Mucosa of rectum (tissue), 2 donors: Measurements from ENCODE around the gene NCAPH2.

ENCODE experiments used
- H3K27ac ChIP-seq, 2 donors: one replicate each; pipeline ENCODE4 v1.7.0; 2013; ENCODE audit warnings: inconsistent platforms in 2 of 2, low read depth in 2 of 2, low read length in 2 of 2
- H3K27me3 ChIP-seq, 2 donors: one replicate each; pipeline ENCODE4 v1.7.0; 2013; ENCODE audit warnings: low read length in 2 of 2; ENCODE audit not compliant: control insufficient read depth in 2 of 2, insufficient read depth in 2 of 2
- H3K36me3 ChIP-seq, 2 donors: one replicate each; pipeline ENCODE4 v1.7.0; 2013; ENCODE audit warnings: low read length in 2 of 2; ENCODE audit not compliant: control insufficient read depth in 2 of 2, insufficient read depth in 2 of 2
- H3K4me1 ChIP-seq, 2 donors: one replicate each; pipeline ENCODE4 v1.7.0; 2013; ENCODE audit warnings: low read length in 2 of 2, mild to moderate bottlenecking in 1 of 2; ENCODE audit not compliant: control insufficient read depth in 2 of 2, insufficient read depth in 2 of 2
- H3K4me3 ChIP-seq, 2 donors: one replicate each; pipeline ENCODE4 v1.7.0; 2013; ENCODE audit warnings: low read length in 2 of 2
- H3K9ac ChIP-seq, 2 donors: one replicate each; pipeline ENCODE4 v1.7.0; 2013; ENCODE audit warnings: low read length in 2 of 2, low read depth in 1 of 2, mild to moderate bottlenecking in 1 of 2
- H3K9me3 ChIP-seq, 2 donors: one replicate each; pipeline ENCODE4 v1.7.0; 2013; ENCODE audit warnings: low read length in 2 of 2; ENCODE audit not compliant: control insufficient read depth in 2 of 2
- donor health status: healthy.
- donor health status: Normal muscosa, but diverticular disease.

The NCAPH2 gene

DNA sequence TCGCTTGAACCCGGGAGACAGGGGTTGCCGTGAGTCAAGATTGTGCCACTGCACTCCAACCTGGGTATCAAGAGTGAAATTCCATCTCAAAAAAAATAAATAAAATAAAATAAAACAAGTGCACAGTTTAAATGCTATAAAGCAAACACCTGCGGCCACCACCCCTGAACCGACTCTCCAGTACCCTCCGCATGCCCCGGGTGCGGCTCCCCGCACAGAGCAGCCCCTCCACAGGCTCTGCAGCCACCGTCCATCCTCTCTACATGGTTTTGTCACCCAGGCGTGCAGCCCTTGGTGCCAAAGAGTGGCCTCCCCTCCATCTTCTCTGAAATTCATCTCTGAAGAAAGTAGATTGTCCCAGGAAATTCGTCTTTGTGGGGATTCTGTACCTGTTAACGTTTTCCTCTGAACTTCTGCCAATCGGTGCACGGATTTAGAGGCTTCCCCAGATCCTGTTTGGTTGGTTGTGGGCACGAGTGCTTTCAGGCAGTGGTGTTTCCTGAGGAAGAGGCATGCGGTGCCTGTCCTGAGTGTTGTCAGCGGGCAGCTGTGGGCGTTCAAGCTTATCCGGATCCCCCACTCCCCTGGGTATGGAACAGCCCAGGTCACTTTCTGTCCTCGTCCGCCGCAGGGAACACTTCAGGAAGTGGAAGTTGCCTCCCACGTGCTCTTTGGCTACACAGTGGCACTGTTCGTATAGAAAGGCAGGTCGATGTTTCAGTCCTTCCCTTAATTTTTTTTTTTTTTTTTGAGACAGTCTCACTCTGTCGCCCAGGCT lies 17.3 kb upstream of the NCAPH2 start:
- Histone ChIP-seq H3K27me3 (no peaks in the 10 kb centered on the region), H3K9me3 (no peaks in the 10 kb centered on the region), H3K4me1 (no peaks in the 10 kb centered on the region), H3K4me3 (no peak overlapping the region), H3K27ac (no peak overlapping the region), H3K36me3 (no peaks in the 10 kb centered on the region), H3K9ac (no peak overlapping the region)

DNA sequence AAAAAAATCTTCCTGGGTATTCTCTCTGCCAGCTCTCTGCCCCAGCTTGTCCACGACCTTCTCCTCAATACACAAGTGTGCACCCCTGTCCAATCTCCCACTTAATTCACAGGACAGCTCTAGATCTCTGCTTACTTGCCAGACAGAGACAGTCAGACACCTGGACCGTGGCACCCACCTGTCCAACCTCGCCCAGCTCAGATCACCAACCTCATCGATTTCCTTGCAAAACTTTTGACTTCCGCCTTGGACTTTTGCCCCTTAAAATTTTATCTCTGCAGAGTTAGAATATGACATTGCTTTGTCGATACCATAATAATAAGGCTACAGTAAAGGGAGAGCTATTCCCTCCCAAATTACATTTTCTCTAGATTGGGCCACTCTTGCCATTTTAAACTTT lies 10.9 kb upstream of the NCAPH2 start:
- H3K9ac ChIP-seq: no peak overlapping the region
- no peaks in the 10 kb centered on the region for H3K36me3 ChIP-seq
- peaks cover 2 to 4% of the 10 kb centered on the region in 2 donors for H3K4me1 ChIP-seq
- H3K9me3 ChIP-seq: no peaks in the 10 kb centered on the region
- H3K4me3 ChIP-seq: no peak overlapping the region
- no peak overlapping the region for H3K27ac ChIP-seq
- H3K27me3 ChIP-seq: no peaks in the 10 kb centered on the region

DNA sequence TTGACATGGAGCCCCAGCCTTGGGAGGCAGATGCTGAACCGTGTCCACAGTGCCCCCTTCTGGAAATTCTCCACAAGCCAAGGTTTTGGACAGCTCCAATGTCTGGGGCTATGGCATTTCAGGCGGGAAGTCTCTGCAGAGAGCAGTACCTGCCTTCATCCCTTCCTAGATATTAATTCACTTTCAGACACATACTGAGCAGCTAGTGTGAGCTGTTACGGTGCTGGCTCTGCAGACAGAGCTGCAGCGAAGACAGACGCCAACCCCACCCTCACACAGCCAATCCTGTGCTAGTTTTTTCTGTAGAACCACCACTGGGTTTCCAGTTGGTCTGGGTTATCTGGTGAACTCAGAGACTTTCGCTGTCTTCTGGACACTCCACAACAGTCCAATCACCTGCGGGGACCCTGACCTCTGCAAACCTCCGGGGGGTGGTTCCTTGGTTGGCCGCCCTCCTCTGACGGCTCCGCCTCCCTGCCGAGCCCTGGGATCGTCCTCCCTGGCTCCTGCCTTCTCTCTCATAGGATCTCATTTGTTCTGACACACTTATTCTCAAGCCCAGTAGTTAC lies 9.6 kb upstream of the NCAPH2 start:
- Histone ChIP-seq H3K9ac (no peak overlapping the region), H3K9me3 (no peaks in the 10 kb centered on the region), H3K4me3 (peak overlapping the region; percentile 8 to 31), H3K36me3 (peaks cover 3 to 6% of the 10 kb centered on the region in 2 donors), H3K27me3 (no peaks in the 10 kb centered on the region), H3K27ac (no peak overlapping the region), H3K4me1 (peaks cover 2 to 4% of the 10 kb centered on the region in 2 donors)

DNA sequence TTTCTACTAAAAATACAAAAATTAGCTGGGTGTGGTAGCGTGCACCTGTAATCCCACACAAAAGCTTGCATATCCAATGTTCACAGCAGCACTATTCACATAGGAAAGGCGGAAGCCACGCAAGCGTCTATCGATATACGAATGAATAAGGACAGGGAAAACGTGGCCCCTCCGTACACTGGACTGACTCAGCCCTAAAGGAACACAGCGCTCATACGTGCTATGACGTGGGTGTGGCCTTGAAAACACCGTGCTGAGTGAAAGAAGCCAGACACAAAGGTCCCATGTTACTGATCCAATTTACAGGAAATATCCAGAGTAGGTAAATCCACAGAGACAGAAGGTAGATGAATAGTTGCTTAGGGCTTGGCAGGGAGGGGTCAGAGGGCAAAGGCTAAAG lies 7.6 kb upstream of the NCAPH2 start:
- Histone ChIP-seq H3K4me3 (no peak overlapping the region), H3K9me3 (no peaks in the 10 kb centered on the region), H3K4me1 (peaks cover 2 to 4% of the 10 kb centered on the region in 2 donors), H3K9ac (no peak overlapping the region), H3K36me3 (peaks cover 8 to 11% of the 10 kb centered on the region in 2 donors), H3K27me3 (no peaks in the 10 kb centered on the region), H3K27ac (no peak overlapping the region)

DNA sequence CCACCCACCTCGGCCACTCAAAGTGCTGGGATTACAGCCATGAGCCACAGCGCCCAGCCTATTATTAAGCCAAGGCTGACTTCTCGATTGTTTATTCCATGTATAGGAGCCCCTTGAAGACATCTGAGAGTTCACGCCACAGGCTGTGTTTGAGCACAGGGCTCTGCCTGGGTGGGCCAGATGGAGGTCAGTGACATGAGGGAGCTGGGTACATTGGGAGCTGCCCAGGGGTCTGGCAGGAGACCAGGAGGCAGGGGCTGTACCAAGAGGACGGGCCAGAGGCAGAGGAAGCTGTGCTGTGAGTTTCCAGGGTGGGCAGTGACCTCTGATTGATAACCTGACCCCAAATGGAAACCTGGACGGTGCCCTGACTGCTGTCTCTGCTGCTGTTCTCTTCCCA lies 5.9 kb upstream of the NCAPH2 start:
- peaks cover 10 to 11% of the 10 kb centered on the region in 2 donors for H3K4me1 ChIP-seq
- no peak overlapping the region for H3K27ac ChIP-seq
- H3K4me3 ChIP-seq: no peak overlapping the region
- H3K9ac ChIP-seq: no peak overlapping the region
- no peaks in the 10 kb centered on the region for H3K9me3 ChIP-seq
- peaks cover 10 to 13% of the 10 kb centered on the region in 2 donors for H3K36me3 ChIP-seq
- H3K27me3 ChIP-seq: no peaks in the 10 kb centered on the region

DNA sequence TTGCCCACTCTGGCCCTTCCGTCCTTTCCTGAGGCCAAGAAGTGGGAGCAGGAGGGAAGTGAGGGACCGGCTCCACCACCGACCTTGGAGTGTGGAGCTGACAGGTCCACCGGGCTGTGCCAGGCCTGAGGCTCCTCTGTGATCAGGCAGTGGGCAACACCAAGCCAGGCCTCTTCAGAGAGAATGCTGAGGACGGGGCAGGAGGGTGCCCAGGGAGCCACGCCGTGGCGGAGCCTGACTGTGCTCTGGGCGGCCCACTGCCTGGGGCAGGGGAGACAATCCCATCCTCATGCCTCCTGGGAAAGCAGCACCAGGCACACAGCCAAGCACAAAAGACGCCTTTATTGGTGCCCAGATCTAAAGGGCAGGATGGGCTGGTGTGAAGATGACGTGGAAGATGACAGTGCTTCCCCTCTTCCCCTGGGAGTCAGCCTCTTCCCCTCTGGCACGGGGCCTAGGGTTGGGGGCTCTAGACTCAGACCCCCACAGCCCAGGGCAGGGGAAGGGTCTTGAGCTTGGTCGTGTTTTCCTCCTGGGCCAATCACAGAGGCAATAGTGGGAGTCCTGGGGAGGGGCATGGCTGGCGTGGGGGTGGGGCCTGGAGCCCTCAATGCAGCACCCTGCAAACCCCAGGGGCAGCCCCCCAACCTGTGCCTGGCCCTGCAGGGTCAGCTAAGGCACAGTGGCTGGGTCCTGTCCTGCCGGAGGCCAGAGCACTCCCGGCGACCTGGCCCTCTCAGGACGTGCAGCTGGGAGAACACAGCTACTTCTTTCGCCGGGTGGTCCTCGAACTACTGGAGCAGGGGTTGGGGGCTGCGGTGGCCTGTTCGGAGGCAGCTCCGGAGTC lies 5.2 kb upstream of the NCAPH2 start:
- peaks cover 8 to 11% of the 10 kb centered on the region in 2 donors for H3K4me1 ChIP-seq
- H3K9me3 ChIP-seq: no peaks in the 10 kb centered on the region
- no peak overlapping the region for H3K27ac ChIP-seq
- H3K4me3 ChIP-seq: no peak overlapping the region
- peaks cover 10 to 13% of the 10 kb centered on the region in 2 donors for H3K36me3 ChIP-seq
- no peak overlapping the region for H3K9ac ChIP-seq
- H3K27me3 ChIP-seq: no peaks in the 10 kb centered on the region

DNA sequence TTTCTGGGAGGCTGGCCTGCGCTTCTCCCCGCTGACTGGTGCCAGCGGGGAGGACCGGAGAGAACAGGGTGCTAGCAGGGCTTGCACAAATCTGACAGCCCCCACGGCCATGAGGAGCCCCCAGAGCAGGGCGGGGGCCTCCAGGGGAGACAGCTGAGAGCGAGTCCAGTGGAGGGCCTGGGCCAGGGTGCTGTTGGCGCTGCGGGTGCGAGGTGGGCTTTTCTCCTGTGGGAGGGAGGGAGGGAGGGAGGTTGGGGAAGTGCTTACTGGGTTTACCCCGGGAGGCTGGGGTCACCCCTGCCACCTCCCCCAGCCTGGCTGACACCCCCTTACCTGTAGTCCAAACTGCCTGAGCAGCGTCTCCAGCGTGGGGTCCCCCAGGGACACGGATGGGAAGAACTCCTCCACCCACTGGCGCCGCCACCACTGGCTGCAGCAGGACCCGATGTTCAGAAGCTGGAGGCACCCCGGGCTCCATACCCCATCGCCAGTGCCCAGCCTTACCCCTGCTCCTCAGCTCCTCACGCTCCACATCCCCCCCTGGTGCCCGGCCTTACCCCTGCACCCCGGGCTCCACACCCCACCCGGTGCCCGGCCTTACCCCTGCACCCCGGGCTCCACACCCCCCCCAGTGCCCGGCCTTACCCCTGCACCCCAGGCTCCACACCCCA lies 4.4 kb upstream of the NCAPH2 start:
- H3K27me3 ChIP-seq: no peaks in the 10 kb centered on the region

DNA sequence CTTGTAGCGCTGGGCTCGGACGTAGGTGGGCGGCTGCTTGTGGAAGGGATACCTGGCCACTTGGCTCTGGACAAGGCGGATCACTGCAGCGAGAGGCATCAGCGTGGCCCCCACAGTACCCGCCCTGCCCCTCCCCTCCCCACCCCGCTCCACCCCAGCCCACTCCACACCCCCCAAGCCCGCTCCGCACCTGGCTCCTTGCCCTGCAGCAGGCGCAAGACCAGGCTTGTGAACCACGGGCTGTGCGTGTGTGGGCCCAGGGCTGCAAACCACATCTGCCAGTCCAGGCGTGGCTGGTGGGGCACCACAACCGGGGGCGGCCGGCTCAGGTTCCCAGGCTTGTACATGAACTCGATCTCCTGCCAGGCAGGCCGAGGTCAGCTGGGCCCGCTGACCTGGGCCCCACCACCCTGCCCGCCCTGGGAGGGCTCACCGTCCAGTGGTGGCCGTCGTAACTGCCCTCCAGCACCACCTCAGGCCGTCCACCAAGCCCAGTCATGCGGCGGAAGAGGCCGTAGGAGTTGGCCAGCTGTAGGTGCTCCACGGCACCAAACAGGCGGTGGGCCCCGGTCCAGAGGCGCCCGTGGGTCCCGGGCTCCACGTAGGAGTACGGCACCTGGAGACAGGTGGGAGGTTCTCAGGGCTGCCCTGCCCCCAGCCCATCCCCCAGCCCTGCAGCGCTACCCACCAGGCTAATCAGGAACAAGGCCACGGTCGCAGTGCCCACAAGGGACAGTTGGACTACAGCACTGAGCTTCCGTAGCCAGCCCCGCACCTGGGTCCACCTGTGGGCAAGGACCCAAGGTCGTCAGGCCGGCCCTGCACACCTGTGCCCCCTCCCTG lies 3.4 kb upstream of the NCAPH2 start:
- H3K4me3 ChIP-seq: no peak overlapping the region
- peaks cover 14 to 20% of the 10 kb centered on the region in 2 donors for H3K4me1 ChIP-seq
- no peaks in the 10 kb centered on the region for H3K27me3 ChIP-seq
- H3K27ac ChIP-seq: no peak overlapping the region
- no peaks in the 10 kb centered on the region for H3K9me3 ChIP-seq
- no peak overlapping the region for H3K9ac ChIP-seq
- H3K36me3 ChIP-seq: peaks cover 10 to 13% of the 10 kb centered on the region in 2 donors

More for the DNA sequence above, 4.4 kb upstream of the NCAPH2 start:
- H3K4me3 ChIP-seq: no peak overlapping the region
- H3K36me3 ChIP-seq: peaks cover 10 to 13% of the 10 kb centered on the region in 2 donors
- H3K27ac ChIP-seq: no peak overlapping the region
- peaks cover 9 to 11% of the 10 kb centered on the region in 2 donors for H3K4me1 ChIP-seq
- H3K9me3 ChIP-seq: no peaks in the 10 kb centered on the region
- no peak overlapping the region for H3K9ac ChIP-seq

DNA sequence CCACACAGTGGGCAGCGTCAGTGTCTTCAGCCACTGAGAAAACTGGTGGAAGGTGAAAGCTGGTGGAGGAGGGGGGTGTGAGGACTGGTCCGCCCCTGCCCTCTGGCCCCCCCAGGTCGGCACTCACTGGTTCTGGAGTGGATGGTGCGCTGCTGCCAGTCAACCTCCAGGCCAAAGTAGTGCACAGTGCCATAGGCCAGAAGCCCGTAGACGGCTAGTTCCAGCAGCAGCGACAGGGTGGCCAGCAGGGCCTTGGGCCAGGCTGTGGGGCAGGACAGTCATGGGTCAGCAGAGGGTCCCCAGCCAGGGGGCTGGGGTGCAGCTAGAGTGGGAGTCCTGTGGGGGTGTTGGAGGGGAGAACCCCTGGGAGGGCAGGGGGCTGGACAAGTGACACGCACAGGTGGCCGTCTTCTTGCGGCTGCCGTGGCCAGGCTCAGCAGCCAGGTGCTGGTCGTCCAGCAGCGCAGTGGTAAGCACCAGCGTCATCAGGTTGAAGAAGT lies 2.7 kb upstream of the NCAPH2 start:
- no peak overlapping the region for H3K27ac ChIP-seq
- peaks cover 10 to 13% of the 10 kb centered on the region in 2 donors for H3K36me3 ChIP-seq
- H3K4me1 ChIP-seq: peaks cover 14 to 20% of the 10 kb centered on the region in 2 donors
- no peak overlapping the region for H3K4me3 ChIP-seq
- H3K9ac ChIP-seq: no peak overlapping the region
- no peaks in the 10 kb centered on the region for H3K9me3 ChIP-seq
- no peaks in the 10 kb centered on the region for H3K27me3 ChIP-seq
